Neural cell (in vitro differentiated cells): ENCODE measurements around the gene KCNH6.

Experiments used
- EZH2 ChIP-seq: fragments of 200-600, 300-800 bp; shearing (Covaris generic), sonication (generic); IDR thresholded peaks from 2 replicates; pipeline ENCODE4 v1.6.1; 2014; ENCODE audit warnings: antibody characterized with exemption, low read length, borderline replicate concordance, mild to moderate bottlenecking; ENCODE audit not compliant: insufficient read depth, poor library complexity, severe bottlenecking
- POLR2AphosphoS5 ChIP-seq: IDR thresholded peaks from 2 replicates; pipeline ENCODE4 v1.6.1; 2012
- RAD21 ChIP-seq: fragments of 450-650 bp; conservative IDR thresholded peaks from 2 replicates; pipeline ENCODE4 v1.6.1; 2014; ENCODE audit warnings: antibody characterized with exemption, mild to moderate bottlenecking, moderate library complexity
- TF ChIP-seq, protein P1 (sequence below): fragments of 450-650 bp; IDR thresholded peaks from 2 replicates; pipeline ENCODE4 v1.5.1; 2014; ENCODE audit warnings: antibody characterized with exemption, mild to moderate bottlenecking, moderate library complexity; ENCODE audit not compliant: poor library complexity, severe bottlenecking

DNA sequence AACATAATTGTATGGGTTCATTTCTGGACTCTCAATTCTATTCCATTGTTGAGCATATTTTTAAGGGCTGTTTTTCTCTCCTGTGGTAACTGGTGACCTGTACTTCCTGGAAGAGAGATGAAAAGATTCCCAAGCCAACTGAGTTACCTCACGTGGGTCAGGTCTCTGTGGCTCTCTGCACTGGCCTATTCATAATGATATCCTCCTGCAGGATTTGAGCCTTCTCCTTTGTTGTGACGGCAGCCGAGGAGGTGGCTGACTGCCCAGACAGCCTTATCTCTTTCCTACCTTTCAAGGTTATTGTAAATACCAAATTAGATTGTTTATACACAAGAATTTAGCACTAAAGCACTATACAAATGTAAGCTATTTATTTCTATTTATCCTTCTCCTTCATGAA, 49.0 kb upstream of the KCNH6 start:
- TF ChIP-seq, protein P1, sequence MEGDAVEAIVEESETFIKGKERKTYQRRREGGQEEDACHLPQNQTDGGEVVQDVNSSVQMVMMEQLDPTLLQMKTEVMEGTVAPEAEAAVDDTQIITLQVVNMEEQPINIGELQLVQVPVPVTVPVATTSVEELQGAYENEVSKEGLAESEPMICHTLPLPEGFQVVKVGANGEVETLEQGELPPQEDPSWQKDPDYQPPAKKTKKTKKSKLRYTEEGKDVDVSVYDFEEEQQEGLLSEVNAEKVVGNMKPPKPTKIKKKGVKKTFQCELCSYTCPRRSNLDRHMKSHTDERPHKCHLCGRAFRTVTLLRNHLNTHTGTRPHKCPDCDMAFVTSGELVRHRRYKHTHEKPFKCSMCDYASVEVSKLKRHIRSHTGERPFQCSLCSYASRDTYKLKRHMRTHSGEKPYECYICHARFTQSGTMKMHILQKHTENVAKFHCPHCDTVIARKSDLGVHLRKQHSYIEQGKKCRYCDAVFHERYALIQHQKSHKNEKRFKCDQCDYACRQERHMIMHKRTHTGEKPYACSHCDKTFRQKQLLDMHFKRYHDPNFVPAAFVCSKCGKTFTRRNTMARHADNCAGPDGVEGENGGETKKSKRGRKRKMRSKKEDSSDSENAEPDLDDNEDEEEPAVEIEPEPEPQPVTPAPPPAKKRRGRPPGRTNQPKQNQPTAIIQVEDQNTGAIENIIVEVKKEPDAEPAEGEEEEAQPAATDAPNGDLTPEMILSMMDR = no peak
- TF ChIP-seq EZH2 (no peak), RAD21 (no peak), POLR2AphosphoS5 (no peak)
